COLO668 (cell line): Measurements from ENCODE around the gene ASTN2.

ENCODE experiments used
- DNase-seq: peaks from one replicate; lab custom pipeline; 2025; ENCODE audit not compliant: unreplicated experiment; lab: John Stamatoyannopoulos, UW

The ASTN2 gene

GRCh38 chr9:116451500-116452115 lies 963.2 kb downstream of the ASTN2 start:
- no peak for DNase-seq

DNA sequence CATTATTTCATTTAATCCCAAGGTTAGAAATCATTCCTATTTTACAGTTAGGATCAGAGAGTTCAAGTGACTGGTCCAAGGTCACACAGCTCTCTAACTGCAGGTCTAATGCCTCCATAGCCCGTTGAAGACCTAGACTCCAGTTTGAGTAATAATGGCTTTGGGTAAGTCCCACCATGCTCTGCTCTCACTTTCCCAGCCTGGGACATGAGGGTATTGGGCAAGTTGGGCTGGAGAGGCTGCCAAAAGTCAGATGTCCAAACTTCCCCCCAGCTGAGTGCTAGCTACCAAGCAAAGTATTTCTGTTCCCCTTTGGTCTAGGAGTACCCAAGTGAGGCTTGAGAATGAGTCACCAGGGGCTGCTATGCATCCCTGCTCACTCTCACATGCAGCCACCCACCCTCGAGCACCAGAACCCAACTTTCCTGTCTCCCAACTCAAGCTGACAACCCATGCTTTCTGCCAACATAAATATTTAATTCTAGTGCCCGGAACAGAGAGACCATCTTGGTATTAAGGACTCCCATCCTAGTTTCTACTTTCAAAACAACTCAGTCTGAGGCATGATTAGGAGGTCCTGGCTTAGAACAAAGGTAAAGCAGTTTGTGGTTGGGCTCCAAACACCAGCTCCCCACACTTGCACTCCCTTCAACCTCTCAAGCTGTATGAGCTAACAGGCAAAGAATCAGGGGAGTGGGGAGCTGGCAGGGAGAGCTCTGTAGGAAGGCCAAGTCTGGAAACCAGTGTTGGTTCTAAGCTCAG lies 964.3 kb downstream of the ASTN2 start:
- DNase-seq, result no peak

DNA sequence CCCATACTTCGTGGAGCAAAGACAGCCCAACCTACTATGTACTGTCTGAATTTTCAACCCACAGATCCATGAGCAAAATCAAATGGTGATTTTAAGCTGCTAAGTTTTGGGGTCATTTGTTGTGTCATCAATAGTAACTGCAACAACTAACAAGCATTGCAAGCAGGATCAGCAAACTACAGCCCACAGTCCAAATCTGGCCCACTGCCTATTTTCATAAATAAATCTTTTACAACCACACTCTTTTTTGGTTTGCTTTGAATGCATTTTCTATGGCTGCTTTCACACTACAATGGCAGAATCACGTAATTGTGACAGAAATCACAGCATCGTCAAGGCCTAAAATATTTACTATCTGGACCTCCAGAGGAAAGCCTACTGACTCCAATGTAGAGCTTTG lies 964.9 kb downstream of the ASTN2 start:
- DNase-seq, result no peak

DNA sequence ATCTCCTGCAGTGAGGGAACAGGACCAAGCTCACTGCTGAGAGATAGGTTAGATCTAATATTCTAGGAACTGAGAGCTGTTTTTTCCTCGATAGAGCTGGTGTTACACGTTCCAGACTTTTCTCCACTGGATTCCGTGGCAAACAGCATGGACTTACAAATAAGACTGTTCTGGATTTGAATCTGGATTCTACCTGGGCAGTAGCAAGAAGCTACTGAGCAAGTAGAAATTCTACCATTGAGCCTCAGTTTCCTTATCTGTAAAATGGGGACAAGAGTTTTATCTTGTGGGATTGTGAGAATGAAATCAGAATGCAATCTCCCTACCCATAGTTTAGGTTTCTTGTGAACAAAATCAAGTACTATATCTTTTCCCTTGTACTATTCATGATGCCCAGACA lies 966.4 kb downstream of the ASTN2 start:
- no peak for DNase-seq

GRCh38 chr9:116447934-116448333 lies 966.9 kb downstream of the ASTN2 start:
- no peak for DNase-seq

DNA sequence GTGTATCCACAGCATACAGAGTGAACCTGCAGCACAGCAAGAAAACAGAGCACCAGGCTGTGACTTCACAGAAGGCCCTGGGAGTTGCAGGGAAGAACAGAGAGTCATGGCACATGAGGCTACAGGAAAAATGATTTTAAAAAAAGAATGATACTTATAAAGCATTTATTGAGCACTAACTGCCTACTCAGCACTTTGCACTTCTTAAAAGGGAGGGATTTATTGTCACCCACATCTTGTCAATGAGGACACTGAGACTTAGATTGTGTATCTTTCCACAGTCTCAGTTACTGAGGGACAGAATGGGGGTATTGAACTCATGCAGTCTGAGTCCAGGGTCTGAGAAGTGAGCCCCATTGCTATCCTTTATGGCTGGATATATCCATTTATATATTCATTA lies 972.3 kb downstream of the ASTN2 start:
- DNase-seq, result no peak

DNA sequence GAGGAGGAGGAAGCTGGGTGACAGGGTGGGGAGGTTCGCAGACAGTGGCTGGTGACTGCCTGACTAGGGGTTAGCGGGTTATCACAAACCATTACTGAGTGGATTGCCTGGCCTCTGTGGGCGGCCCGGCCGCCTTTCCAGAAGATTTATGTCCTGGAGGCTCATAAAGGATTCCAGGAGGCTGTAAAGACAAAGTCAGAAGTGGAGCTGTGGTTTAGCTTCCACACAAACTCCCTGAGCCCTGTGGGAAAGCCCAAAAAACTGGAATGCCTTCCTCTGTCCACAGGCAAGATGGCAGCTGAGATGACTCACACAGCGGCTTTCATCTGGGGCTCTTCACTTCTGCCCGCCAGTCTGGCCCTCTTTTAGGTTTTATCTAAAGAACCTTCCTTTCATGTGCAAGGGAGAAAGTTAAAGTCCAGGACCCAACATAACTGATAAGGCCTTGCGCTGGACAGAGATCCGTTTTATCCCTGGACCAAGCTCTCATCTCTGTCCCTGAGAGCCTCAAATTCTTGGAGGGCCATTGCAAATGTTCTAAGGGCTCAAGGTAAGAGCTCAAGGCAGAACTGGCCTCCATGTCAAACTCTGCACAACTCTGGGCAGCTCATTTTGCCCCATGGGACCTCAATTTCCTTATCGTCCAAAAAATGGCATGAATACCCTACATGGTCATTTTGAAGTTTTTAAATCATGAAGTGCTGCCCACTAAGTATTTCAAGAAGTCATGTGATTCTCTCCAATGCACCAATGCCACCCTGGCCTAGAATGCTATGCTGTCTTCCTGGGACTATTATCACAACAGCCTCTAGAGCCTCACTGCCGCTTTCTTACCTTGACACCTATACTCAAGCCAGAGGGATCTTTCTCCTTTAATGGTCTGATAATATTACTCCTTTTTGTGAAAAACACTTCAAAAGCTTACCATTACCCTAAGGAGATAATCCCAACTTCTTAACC lies 977.2 kb downstream of the ASTN2 start:
- DNase-seq, result no peak

DNA sequence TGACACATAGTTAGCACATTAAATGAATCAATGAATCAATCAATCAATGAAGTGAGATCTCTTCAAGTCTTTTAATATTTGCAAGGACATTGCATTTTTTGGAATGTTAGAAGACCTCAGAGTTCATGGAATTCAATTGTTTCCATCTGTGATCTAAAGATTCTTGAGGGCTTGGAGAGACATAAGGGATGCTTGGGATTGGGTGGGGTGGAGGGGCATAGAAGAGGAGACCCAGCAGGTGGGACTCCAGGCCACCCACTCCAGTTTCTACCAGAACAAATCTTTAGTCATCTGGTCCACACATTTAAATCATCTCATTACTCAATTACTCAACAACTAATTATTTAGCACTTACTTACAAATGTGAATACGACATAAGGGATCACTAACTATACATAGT lies 978.7 kb downstream of the ASTN2 start:
- DNase-seq, result no peak

- DNase-seq, result no peak
These were observed 979.2 kb downstream of the ASTN2 start for GRCh38 chr9:116435706-116436105.

- no peak for DNase-seq
These were observed 980.5 kb downstream of the ASTN2 start for GRCh38 chr9:116434314-116434713.

DNA sequence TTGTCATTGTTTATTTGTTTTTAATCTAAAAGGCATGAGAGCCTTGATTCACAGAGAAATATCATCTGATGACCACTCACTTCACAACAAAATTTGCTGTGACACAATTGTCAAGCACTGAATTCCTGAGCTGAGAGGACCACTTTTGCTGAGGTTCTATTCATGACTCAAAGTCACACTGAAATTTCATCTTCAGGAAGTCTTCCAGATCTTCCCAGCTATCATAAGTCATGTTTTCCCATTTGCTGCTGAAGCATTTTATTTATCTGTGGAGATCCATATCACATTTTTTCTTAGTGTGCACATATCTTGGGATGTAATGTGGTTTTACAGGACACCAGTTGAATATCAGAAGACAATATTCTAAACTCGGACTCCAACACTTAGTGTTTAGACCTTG lies 982.8 kb downstream of the ASTN2 start:
- no peak for DNase-seq

- no peak for DNase-seq
These were observed 984.0 kb downstream of the ASTN2 start for GRCh38 chr9:116430849-116431248.

DNA sequence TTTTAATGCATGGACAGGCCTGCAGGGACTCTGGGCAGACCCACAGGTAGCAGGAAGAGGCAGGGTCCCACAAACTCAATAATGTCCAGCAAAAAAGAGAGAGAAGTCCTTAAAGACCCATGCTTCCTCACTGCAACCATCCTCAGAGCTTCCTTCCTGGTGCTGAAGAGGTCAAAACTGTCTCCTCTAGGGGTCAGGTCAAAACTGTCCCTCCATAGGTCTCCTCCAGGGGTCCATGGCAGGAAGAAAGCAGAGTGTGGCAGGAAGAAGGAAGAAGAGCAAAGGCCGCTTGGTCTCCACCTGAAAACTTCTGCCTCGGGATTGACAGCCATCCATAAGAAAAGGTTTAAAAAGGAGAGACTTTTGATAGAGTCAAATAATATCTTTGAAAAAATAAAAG lies 989.6 kb downstream of the ASTN2 start:
- DNase-seq, result no peak

DNA sequence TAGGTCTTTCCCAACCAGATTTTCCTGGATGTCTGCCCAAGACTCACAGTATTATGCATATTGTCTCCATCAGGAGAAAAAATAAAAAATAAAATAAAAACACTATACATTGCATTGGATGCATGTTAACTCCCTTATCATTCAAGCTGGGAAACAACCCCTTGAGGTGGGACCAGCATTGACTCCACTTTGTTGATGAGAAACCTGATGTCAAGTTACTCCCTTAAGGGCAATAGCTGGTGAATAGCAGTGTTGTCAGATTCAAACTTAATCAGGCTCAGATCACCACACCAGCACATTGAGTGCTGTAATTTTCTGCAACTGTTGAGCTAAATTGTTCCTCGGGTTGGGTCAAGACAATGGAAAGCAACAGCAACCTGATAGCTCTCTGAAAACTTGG lies 991.7 kb downstream of the ASTN2 start:
- DNase-seq, result no peak

DNA sequence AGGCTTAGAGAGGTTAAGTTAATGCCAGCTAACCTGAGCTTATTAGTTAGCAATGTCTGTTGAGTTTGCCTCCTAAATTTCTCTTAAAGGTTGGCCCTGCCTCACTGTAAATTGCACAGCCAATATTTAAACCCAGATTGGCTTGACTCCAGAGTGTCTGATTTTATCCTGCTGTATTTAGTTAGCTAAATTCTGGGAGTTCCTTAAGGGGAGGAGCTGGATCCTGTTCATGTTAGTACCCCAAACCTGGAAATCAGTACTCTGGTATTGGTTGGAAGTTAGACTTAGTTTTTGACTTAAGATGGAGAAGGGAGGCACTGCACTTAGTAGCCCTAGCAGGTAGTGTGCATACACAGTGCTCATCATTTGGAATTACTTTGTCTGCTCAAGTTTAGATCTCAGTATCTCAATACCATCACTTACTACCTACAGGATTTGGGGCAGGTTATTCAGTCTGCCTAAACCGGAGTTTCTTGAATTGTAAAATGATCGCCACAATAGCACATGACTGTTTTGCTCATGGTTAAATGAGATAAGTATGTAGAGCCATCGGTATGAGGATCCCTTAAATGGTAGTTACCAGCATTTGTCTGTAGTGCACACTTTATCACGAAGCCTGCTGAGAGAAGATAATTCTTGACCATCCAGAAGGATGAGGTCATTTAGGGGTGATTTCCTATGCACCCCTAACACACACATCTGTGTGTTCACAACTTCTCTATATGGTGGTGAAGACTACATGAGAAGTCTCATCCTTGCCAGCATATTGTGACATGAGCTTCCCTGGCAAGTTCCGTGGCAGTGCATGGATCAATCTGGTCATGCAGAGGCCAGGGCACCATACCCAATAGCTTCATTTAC lies 992.5 kb downstream of the ASTN2 start:
- DNase-seq, result no peak

GRCh38 chr9:116420993-116421538 lies 993.8 kb downstream of the ASTN2 start:
- DNase-seq, result no peak

DNA sequence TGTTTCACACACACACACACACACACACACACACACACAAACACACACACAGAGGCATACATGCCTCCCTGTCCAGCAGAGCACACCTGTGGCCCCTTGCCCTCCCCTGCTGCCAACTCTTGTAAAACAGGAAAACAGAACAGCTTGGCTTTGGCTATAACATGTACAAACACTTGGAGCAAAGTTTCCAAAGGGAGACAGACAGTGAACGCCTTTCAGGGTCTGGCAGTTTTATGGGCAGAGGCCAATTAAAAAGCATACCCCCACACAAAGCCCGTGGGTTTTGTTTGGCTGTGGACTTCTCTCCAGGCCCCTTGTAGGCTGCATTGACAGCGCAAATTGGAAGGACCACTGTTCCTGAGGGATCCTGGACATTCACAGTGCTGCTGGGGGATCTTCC lies 995.7 kb downstream of the ASTN2 start:
- no peak for DNase-seq

- DNase-seq, result no peak
These were observed 997.4 kb downstream of the ASTN2 start for GRCh38 chr9:116417464-116417863.

GRCh38 chr9:116416421-116416820 lies 998.4 kb downstream of the ASTN2 start:
- no peak for DNase-seq

- DNase-seq, result no peak
These were observed 1000.5 kb downstream of the ASTN2 start for GRCh38 chr9:116414374-116414773.

DNA sequence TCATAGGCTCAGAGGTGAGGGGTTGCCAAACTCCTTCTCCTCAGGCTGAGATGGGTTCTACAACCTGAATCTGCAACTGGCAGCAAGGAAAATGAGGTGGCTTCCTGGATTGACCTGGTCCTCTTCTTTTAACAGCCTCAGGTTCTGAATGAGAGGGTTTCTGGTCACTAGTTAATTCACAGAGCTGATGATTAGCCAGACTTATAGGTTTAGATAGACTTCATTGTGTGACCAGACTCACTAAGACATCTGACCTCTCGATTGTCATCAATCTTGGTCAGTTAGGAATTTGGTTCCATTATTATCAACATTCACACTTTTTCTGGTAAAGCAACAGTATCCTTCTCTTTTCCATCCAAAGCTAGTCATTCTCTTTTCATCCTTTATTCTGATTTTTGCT lies 1003.4 kb downstream of the ASTN2 start:
- no peak for DNase-seq
